ENCODE data around the gene LMX1A.

DNA sequence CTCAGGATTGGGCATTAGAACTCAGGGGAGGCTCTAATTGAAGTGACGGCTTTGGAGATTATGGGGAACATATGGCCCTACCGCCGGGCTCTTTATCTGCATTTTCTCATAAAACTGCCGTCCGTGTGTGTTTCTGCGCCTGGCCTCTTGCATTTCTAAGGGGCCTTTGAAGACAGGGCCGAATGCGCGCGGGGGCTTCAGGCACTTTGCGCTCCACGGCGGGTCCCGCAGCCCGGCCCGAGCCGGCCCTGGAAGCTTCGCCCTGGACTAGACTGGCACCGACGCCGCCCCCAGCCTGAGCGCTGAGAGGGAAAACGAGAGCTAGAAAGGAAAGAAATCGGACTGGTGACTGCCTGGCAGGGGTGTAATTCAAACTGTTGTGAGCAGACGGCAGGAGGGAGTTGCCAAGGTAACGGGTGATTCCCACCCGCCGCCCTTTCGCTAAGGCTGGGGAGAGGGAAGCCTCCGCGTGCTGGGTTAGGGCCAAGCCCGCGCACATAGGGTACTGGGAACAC is 120.7 kb downstream of the LMX1A start:
- TF ChIP-seq POLR2A (IDR thresholded peaks at IDR 0.05) (no peak), CTCF (IDR thresholded peaks at IDR 0.05) (no peak)

Measured in right lobe of liver (tissue), 4 donors.